Endothelial cell (in vitro differentiated cells): Measurements from ENCODE around the gene USP22. TPM values are rescaled to one million over a fixed set of nuclear protein-coding genes. Genes with fewer than 3 reads are reported as not detected.
A peak's percentile ranks its signal among the peaks of the same experiment; 100 is the strongest.

Experiments
- DNase-seq: peaks from one replicate; pipeline ENCODE4 v3.0.0; 2021; ENCODE audit warnings: low spot score
- H3K27ac Mint-ChIP-seq: one replicate; pipeline ENCODE4 v1.8.0; 2021; ENCODE audit warnings: mixed read lengths, inconsistent platforms; ENCODE audit not compliant: unreplicated experiment
- H3K27me3 Mint-ChIP-seq: one replicate; pipeline ENCODE4 v1.8.0; 2021; ENCODE audit warnings: mild to moderate bottlenecking, moderate library complexity, mixed read lengths, inconsistent platforms; ENCODE audit not compliant: unreplicated experiment
- H3K36me3 Mint-ChIP-seq: one replicate; pipeline ENCODE4 v1.8.0; 2021; ENCODE audit warnings: mild to moderate bottlenecking, low read depth, mixed read lengths, inconsistent platforms; ENCODE audit not compliant: unreplicated experiment
- H3K4me1 Mint-ChIP-seq: one replicate; pipeline ENCODE4 v1.8.0; 2021; ENCODE audit warnings: mild to moderate bottlenecking, mixed read lengths, inconsistent platforms; ENCODE audit not compliant: unreplicated experiment
- H3K4me3 Mint-ChIP-seq: one replicate; pipeline ENCODE4 v1.8.0; 2021; ENCODE audit warnings: mild to moderate bottlenecking, mixed read lengths, inconsistent platforms; ENCODE audit not compliant: unreplicated experiment
- H3K9me3 Mint-ChIP-seq: one replicate; pipeline ENCODE4 v1.8.0; 2021; ENCODE audit warnings: mixed read lengths, inconsistent platforms; ENCODE audit not compliant: unreplicated experiment
- CTCF ChIP-seq: fragments of 200-600 bp; sonication (generic); IDR thresholded peaks from one replicate; pipeline ENCODE4 v1.5.0; 2021; ENCODE audit warnings: antibody characterized with exemption; ENCODE audit not compliant: unreplicated experiment
- total RNA-seq: library from RNA; stranded (reverse); fragmentation: NEBNext Ultra II Directional; extraction: Animal tissue kit (Norgen Biotek cat#: 25700); gene quantifications from one replicate; pipeline ENCODE4 v1.2.1, GENCODE V29; 2021; ENCODE audit not compliant: unreplicated experiment

USP22 gene
- total RNA-seq, 1 donor from 2014 or later = 294 TPM

- H3K4me3 Mint-ChIP-seq = no peak overlapping the region
- peak; percentile 94 for TF ChIP-seq CTCF
- H3K4me1 Mint-ChIP-seq = peaks cover 4% of the 10 kb centered on the region
- peaks cover 8% of the 10 kb centered on the region for H3K27me3 Mint-ChIP-seq
- no peaks in the 10 kb centered on the region for H3K9me3 Mint-ChIP-seq
- no peaks in the 10 kb centered on the region for H3K36me3 Mint-ChIP-seq
- peak; percentile 81 for DNase-seq
- peak overlapping the region; percentile 72 for H3K27ac Mint-ChIP-seq
Measured at GRCh38 chr17:20992987-20993862, 49.6 kb downstream of the USP22 start.

GRCh38 chr17:20992416-20992815 is 50.4 kb downstream of the USP22 start:
- H3K36me3 Mint-ChIP-seq = no peaks in the 10 kb centered on the region
- H3K9me3 Mint-ChIP-seq = no peaks in the 10 kb centered on the region
- DNase-seq = no peak
- H3K4me3 Mint-ChIP-seq = no peak overlapping the region
- TF ChIP-seq CTCF = no peak
- peaks cover 5% of the 10 kb centered on the region for H3K27me3 Mint-ChIP-seq
- H3K27ac Mint-ChIP-seq = no peak overlapping the region
- H3K4me1 Mint-ChIP-seq = peaks cover 4% of the 10 kb centered on the region

DNA sequence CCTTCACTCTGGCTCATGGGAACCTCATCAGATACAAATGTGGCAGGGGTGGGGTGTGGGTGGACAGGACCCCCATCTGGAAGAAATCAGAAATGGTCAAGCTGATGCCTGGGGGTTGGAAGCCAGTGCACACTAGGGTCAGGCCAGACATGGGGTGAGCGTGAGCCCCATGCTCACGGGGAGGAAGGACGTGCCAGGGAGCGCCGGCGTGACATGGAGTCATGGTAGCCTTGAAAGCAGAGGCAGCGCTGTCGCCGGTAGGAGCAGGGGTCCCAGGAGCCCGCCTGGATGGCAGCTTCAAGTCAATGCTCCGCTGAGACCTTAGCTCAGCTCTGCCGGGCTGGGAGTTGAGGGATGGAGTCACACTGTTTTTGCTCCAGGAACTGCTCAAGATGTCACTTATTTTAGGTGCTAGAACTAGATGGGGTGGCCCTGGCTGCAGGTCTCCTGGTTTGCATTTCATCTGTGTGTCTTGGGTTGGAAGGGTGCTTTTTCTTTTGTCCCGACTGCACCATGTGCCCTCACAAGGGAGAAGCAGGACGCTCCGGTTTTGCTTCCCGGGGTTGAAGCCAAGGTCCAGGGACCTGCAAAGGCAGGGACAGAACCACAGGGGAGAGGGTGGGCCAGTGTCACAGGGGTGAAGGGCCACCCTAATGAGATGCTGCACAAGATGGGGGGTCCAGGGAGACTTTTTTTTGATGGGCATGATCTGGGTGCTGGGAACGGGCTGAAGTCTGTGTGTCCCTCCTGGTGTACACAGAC is 51.4 kb downstream of the USP22 start:
- Mint-ChIP-seq H3K36me3 (no peaks in the 10 kb centered on the region), H3K27ac (no peak overlapping the region), H3K4me1 (peaks cover 4% of the 10 kb centered on the region), H3K4me3 (no peak overlapping the region), H3K27me3 (peaks cover 5% of the 10 kb centered on the region), H3K9me3 (no peaks in the 10 kb centered on the region)
- DNase-seq = no peak
- TF ChIP-seq CTCF = no peak

DNA sequence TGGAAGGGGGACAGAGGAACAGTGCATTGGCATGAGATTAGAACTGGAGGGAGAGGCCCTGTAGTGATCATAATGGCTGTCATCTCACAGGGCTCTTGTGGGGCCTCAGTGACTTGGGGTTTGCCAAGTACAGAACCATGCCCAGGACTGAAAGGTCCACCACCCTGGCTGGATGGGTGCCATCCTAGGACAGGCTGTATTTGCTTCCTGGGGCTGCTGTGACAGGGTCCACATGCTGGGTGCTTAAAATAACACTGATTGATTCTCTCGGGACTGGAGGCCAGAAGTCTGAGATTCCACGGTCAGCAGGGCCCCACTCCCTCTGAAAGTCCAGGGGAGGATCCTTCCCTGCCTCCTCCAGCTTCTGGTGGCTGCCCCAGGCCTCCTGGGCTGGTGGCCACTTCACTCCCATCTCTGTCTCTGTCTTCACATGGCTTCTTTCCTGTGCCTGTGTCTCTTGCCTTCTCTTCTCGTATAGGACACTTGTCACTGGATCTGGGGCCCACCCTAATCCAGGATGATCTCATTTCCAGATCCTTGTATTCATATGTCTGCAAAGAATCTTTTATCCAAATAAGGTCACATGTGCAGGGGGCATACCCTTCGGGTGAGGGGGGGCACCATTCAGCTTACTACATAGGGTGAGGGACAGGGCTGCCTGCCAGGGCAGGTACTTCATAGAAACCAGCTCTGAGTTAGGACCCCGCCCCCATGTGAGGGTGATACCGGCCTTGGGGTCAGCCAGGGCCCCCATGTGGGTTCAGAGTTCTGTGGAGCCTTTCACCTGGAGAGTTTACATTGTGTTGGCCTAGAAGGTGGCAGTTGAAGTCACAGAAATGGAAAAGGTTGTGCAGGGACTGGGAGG is 52.6 kb downstream of the USP22 start:
- no peaks in the 10 kb centered on the region for H3K9me3 Mint-ChIP-seq
- no peak for DNase-seq
- no peak overlapping the region for H3K4me3 Mint-ChIP-seq
- H3K27me3 Mint-ChIP-seq = peaks cover 5% of the 10 kb centered on the region
- H3K4me1 Mint-ChIP-seq = peaks cover 4% of the 10 kb centered on the region
- no peak for TF ChIP-seq CTCF
- H3K36me3 Mint-ChIP-seq = no peaks in the 10 kb centered on the region
- no peak overlapping the region for H3K27ac Mint-ChIP-seq
